GM18909 (cell line): ENCODE measurements around the gene ALPP.
"Not testable (repeated sequence)": the region's sequence is repeated elsewhere in the genome, so short reads cannot be mapped to it uniquely, and the experiment has no call there.

Experiments
- ATAC-seq: cut with Tn5 transposase; IDR thresholded peaks from one replicate; pipeline ENCODE4 v1.9.1; 2021; ENCODE audit warnings: mild to moderate bottlenecking; ENCODE audit not compliant: unreplicated experiment, poor library complexity

The ALPP gene

GRCh38 chr2:232398293-232399034 is 19.9 kb downstream of the ALPP start:
- ATAC-seq = no peak

GRCh38 chr2:232400256-232401015 is 21.9 kb downstream of the ALPP start:
- no peak for ATAC-seq

- no peak for ATAC-seq
Measured at GRCh38 chr2:232402518-232402917, 24.0 kb downstream of the ALPP start.

GRCh38 chr2:232405943-232406510 is 27.5 kb downstream of the ALPP start:
- ATAC-seq = no peak

GRCh38 chr2:232406556-232407310 is 28.2 kb downstream of the ALPP start, which contains the start of gene ALPG:
TSS of gene ALPG (plus strand) at chr2:232406844. CDS start at chr2:232406895, 51 bp downstream.
- ATAC-seq = no peak

GRCh38 chr2:232407428-232408150 is 29.0 kb downstream of the ALPP start:
- not testable (repeated sequence) for ATAC-seq

- ATAC-seq = not testable (repeated sequence)
Measured at GRCh38 chr2:232408269-232408668, 29.7 kb downstream of the ALPP start.

- not testable (repeated sequence) for ATAC-seq
Measured at GRCh38 chr2:232409617-232410016, 31.1 kb downstream of the ALPP start.

GRCh38 chr2:232410238-232410900 is 31.8 kb downstream of the ALPP start:
- no peak for ATAC-seq

- ATAC-seq = no peak
Measured at GRCh38 chr2:232411901-232412629, 33.5 kb downstream of the ALPP start.

- no peak for ATAC-seq
Measured at GRCh38 chr2:232412986-232413385, 34.4 kb downstream of the ALPP start.

- ATAC-seq = no peak
Measured at GRCh38 chr2:232415138-232415690, 36.7 kb downstream of the ALPP start.

- no peak for ATAC-seq
Measured at GRCh38 chr2:232415736-232416520, 37.4 kb downstream of the ALPP start.

- no peak for ATAC-seq
Measured at GRCh38 chr2:232416521-232417470, 38.2 kb downstream of the ALPP start.

- no peak for ATAC-seq
Measured at GRCh38 chr2:232417489-232417888, 38.9 kb downstream of the ALPP start.

GRCh38 chr2:232418056-232418455 is 39.5 kb downstream of the ALPP start:
- ATAC-seq = no peak
